K562 (cell line): Measurements from ENCODE around the gene CASP9. TPM values are rescaled to one million over a fixed set of nuclear protein-coding genes. Genes with fewer than 3 reads are reported as not detected.

Experiments used
- AFF4 ChIP-seq: sonication (generic); formaldehyde crosslinking; IDR thresholded peaks from 2 replicates; pipeline ENCODE4 v1.8.0; 2023; ENCODE audit warnings: mild to moderate bottlenecking, missing genetic modification reagents
- CC2D1A ChIP-seq: fragments of 450-650 bp; IDR thresholded peaks from 2 replicates; pipeline ENCODE4 v1.6.1; 2017; ENCODE audit warnings: mild to moderate bottlenecking
- CREB5 ChIP-seq: fragments of 250-450 bp; sonication (Bioruptor Pico); IDR thresholded peaks from 2 replicates; pipeline ENCODE4 v1.5.0; 2020; ENCODE audit warnings: mild to moderate bottlenecking
- CTCF ChIP-seq, 3 experiments: IDR thresholded peaks in 2 of 3; conservative IDR thresholded peaks in 1 of 3; 2 replicates each; pipeline ENCODE4 v1.5.1; 2011 to 2012; ENCODE audit warnings: low read length in 3 of 3, mild to moderate bottlenecking in 3 of 3, control low read depth in 2 of 3, improper control_type of control experiment in 1 of 3, inconsistent platforms in 1 of 3, low read depth in 1 of 3, mixed read lengths in 1 of 3, moderate library complexity in 1 of 3; ENCODE audit not compliant: insufficient read depth in 2 of 3
- ETS2 ChIP-seq: IDR thresholded peaks from 2 replicates; pipeline ENCODE4 v1.6.1; 2016; ENCODE audit warnings: borderline replicate concordance, missing genetic modification characterization, mild to moderate bottlenecking, moderate library complexity, missing compliant biosample characterization; ENCODE audit not compliant: poor library complexity, severe bottlenecking
- FOS ChIP-seq: IDR thresholded peaks from 3 replicates; pipeline ENCODE4 v1.6.1; 2011; ENCODE audit not compliant: insufficient read length; ENCODE audit errors: extremely low read depth
- FOSL1 ChIP-seq: fragments of 200-800 bp; sonication (Bioruptor generic); conservative IDR thresholded peaks from 2 replicates; pipeline ENCODE4 v1.6.1; 2016; ENCODE audit warnings: missing genetic modification characterization, missing compliant biosample characterization
- GTF2E2 ChIP-seq: fragments of 200-800 bp; sonication (Bioruptor generic); IDR thresholded peaks from 2 replicates; pipeline ENCODE4 v1.6.1; 2016; ENCODE audit warnings: missing genetic modification characterization, missing compliant biosample characterization
- HOXB6 ChIP-seq: fragments of 250-450 bp; sonication (Bioruptor Pico); IDR thresholded peaks from 2 replicates; pipeline ENCODE4 v1.5.1; 2022; ENCODE audit warnings: mild to moderate bottlenecking, borderline replicate concordance
- MCM2 ChIP-seq: fragments of 450-650 bp; IDR thresholded peaks from 2 replicates; pipeline ENCODE4 v1.6.1; 2017; ENCODE audit warnings: low read depth, mild to moderate bottlenecking
- NONO ChIP-seq, 2 experiments: fragments of 200-400 bp in 1 of 2; fragments of 450-650 bp in 1 of 2; formaldehyde crosslinking in 1 of 2; IDR thresholded peaks; 2 replicates each; pipeline ENCODE4 v1.6.1; 2017; ENCODE audit warnings: low read depth in 2 of 2, mild to moderate bottlenecking in 2 of 2, moderate library complexity in 2 of 2, low read length in 1 of 2
- NRF1 ChIP-seq, 2 experiments: fragments of 450-650 bp; IDR thresholded peaks in 1 of 2; conservative IDR thresholded peaks in 1 of 2; 2 replicates each; pipeline ENCODE4 v1.6.1; 2014; ENCODE audit warnings: mild to moderate bottlenecking in 2 of 2
- PBX2 ChIP-seq, 2 experiments: IDR thresholded peaks in 1 of 2; conservative IDR thresholded peaks in 1 of 2; 2 replicates each; pipeline ENCODE4 v1.6.1; 2016; ENCODE audit warnings: low read depth in 2 of 2, mild to moderate bottlenecking in 1 of 2, missing compliant biosample characterization in 1 of 2, missing genetic modification characterization in 1 of 2, moderate library complexity in 1 of 2
- PHB2 ChIP-seq: fragments of 450-650 bp; IDR thresholded peaks from 2 replicates; pipeline ENCODE4 v1.6.1; 2017; ENCODE audit warnings: low read depth
- SMARCA4 ChIP-seq: fragments of 450-650 bp; IDR thresholded peaks from 2 replicates; pipeline ENCODE4 v1.6.1; 2016
- SRSF1 ChIP-seq: fragments of 200-400 bp; formaldehyde crosslinking; IDR thresholded peaks from 2 replicates; pipeline ENCODE4 v1.6.1; 2017; ENCODE audit warnings: mild to moderate bottlenecking, low read depth, low read length, moderate library complexity
- ZNF165 ChIP-seq: fragments of 250-450 bp; sonication (Bioruptor Pico); IDR thresholded peaks from 2 replicates; pipeline ENCODE4 v1.4.0; 2020; ENCODE audit warnings: borderline replicate concordance
- polyA plus RNA-seq, 8 experiments: library from polyadenylated mRNA; depleted of rRNA in 4 of 8; stranded (reverse) in 5 of 8; unstranded in 3 of 8; fragments of >200 nt; fragmentation: Nextera tagmentation in 2 of 8; fragmentation: Illumina TruSeq in 1 of 8; extraction: Ambion mirVana in 2 of 8; extraction: Trizol in 1 of 8; gene quantifications; 2 replicates each; pipeline versions ENCODE4 v1.2.1 to v1.2.3, GENCODE V29; 2011 to 2014; ENCODE audit warnings: inconsistent platforms in 1 of 8, missing spikeins in 1 of 8
- total RNA-seq, 7 experiments: library from RNA; depleted of rRNA in 6 of 7; stranded (reverse); fragments of >200 nt in 6 of 7; fragmentation: Illumina TruSeq in 2 of 7; extraction: Trizol in 2 of 7; gene quantifications; 2 replicates each; pipeline versions ENCODE4 v1.2.1 to v1.2.3, GENCODE V29; 2011 to 2021; ENCODE audit warnings: low replicate concordance in 1 of 7

CASP9 gene
- total and polyA plus RNA-seq, 9 of the 15 experiments (the other 6 are each of a cell fraction or from before 2014, with no cell fraction given): 10.8 to 54.1 (median 30.7) TPM

GRCh38 chr1:15444468-15445389 lies 79.3 kb downstream of the CASP9 start (continued):
- TF ChIP-seq PBX2 (CRISPR knock-in tag; IDR thresholded peaks at IDR 0.05; ENCODE audit: low read depth): no peak
- TF ChIP-seq PBX2 (tag; conservative IDR thresholded peaks at IDR 0.05; ENCODE audit: low read depth): no peak
- no peak for TF ChIP-seq CTCF (IDR thresholded peaks at IDR 0.05 in 2 of 3, conservative IDR thresholded peaks at IDR 0.05 in 1 of 3; ENCODE audit: insufficient read depth in 2 of 3, low read depth in 1 of 3, low read length in 3 of 3)
- no peak for TF ChIP-seq FOS
- no peak for TF ChIP-seq MCM2
- no peak for TF ChIP-seq NONO (IDR thresholded peaks at IDR 0.05; ENCODE audit: low read depth in 2 of 2, low read length in 1 of 2)
- peak; percentile 22 to 32; a peak in 2 of 4 replicates for TF ChIP-seq NRF1 (conservative IDR thresholded peaks at IDR 0.05 in 1 of 2, IDR thresholded peaks at IDR 0.05 in 1 of 2)
- TF ChIP-seq ETS2 (tag): no peak
- TF ChIP-seq CC2D1A: no peak
- TF ChIP-seq PHB2: no peak
- TF ChIP-seq SMARCA4: no peak
- no peak for TF ChIP-seq SRSF1
- no peak for TF ChIP-seq GTF2E2
- no peak for TF ChIP-seq HOXB6 (CRISPR knock-in tag)
- TF ChIP-seq AFF4: no peak
- TF ChIP-seq ZNF165 (CRISPR knock-in tag): no peak
- no peak for TF ChIP-seq CREB5 (CRISPR knock-in tag)
- no peak for TF ChIP-seq FOSL1
